NCI-H526 (cell line): ENCODE measurements around the gene KRTAP4-12.
"Not testable (repeated sequence)": the region's sequence is repeated elsewhere in the genome, so short reads cannot be mapped to it uniquely, and the experiment has no call there.

Experiments
- DNase-seq, 2 experiments: peaks; one replicate each; lab custom pipeline; 2025; lab: John Stamatoyannopoulos, UW

Gene KRTAP4-12

GRCh38 chr17:41096055-41096454 lies 27.9 kb downstream of the KRTAP4-12 start:
- peak; percentile 57 to 76 for DNase-seq

GRCh38 chr17:41088760-41089352 lies 35.1 kb downstream of the KRTAP4-12 start:
- not testable (repeated sequence) for DNase-seq

DNA sequence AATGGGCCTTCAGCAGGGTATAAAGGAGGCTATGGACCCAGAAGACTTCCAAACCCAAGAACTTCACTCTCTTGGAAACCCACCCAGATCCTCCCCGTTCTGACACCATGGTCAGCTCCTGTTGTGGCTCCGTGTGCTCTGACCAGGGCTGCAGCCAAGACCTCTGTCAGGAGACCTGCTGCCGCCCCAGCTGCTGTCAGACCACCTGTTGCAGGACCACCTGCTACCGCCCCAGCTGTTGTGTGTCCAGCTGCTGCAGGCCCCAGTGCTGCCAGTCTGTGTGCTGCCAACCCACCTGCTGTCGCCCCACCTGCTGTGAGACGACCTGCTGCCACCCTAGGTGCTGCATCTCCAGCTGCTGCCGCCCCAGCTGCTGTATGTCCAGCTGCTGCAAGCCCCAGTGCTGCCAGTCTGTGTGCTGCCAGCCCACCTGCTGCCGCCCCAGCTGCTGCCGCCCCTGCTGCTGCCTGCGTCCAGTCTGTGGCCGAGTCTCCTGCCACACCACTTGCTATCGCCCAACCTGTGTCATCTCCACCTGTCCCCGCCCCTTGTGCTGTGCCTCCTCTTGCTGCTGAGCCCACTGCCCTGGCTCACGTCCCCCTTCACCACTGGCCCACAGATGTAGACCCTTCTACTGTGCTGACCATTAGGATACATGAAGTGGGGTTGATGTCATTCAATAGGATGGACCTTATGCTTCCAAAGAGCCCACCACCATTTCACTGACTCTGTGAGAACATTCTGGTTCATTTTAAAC lies 39.7 kb downstream of the KRTAP4-12 start, which contains the start of gene KRTAP4-7:
TSS of gene KRTAP4-7 (plus strand) at position 51 of the 757 bp plus-strand sequence. CDS start at position 108, 57 bp downstream.
- not testable (repeated sequence) for DNase-seq

DNA sequence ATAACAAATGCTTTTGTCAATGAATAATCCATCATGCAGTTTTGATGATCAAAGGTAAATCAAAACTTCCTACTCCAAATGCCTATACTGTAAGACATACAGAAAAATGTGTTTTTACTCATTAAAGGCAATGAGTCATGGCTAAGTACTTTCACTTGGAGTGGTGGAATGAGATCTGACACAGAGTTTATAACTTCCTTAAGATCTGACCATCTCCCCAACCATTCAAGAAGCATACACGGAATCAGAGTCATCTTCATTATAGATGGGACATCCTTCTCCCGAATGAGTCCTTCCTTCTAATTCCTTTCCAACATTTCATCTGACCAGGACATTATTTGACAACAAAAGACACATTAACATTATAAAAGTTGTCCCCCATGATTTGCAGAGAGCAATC lies 40.6 kb downstream of the KRTAP4-12 start:
- DNase-seq = not testable (repeated sequence)

DNA sequence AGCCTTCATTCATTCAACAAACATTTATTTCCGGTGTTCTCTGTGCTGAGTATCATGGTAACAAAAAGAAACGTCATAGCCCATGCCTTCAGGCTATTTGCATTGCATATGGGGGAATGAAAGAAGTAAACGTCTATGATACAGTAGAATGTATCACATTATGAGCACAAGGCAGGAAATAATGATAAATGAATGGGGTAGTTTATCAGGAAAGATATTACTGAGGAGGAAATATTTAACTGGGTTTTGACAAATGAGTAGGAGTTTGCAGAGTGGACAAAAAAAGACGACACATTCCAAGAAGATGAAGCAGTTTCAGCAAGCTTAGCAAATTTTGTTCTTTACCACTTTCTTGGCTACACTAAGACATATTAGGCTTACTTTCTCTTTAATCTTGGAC lies 41.4 kb downstream of the KRTAP4-12 start:
- DNase-seq = no peak

DNA sequence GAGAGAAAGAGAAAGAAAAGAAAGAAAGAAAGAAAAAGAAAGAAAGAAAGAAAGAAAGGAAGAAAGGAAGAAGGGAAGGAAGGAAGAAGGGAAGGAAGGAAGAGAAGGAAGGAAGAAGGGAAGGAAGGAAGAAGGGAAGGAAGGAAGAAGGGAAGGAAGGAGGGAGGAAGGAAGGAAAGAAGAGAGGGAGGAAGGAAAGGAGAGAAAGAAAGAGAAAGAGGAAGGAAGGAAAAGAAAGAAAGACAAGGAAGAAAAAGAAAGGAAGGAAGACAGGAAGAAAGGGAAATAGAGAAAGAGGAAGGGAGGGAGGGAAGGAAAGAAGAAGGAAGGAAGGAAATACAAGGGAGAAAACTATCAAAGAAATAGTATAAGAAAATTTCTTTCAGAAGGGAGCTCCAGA lies 47.2 kb downstream of the KRTAP4-12 start:
- no peak for DNase-seq

DNA sequence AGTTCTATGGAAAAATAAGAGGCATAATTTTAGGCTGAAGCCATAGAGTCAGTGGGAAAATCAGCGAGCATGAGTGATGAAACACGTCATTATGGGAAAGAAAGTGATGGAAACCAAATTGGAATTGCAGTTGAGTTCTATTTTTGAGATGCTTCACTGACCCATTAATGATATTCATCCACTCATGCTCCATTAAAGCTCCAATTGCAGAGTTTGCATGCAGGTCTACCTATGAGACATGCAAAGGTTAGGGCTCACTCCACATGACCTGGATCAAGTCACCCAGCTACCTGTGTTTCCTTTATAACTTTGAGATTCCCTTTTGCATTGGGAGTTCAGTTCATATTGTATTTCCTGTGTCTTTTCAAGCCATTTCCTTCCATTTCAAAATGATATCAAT lies 50.3 kb downstream of the KRTAP4-12 start:
- peak; percentile 19 to 61 for DNase-seq
